ENCODE results near the gene ABHD14A. TPM values are rescaled to one million over a fixed set of nuclear protein-coding genes. Genes with fewer than 3 reads are reported as not detected.

The ABHD14A gene
- total RNA-seq, 3 donors from 2014 or later: 6.3 to 14.8 (median 9.1) TPM

- H3K4me3 ChIP-seq: no peak overlapping the region
- no peaks in the 10 kb centered on the region for H3K36me3 ChIP-seq (ENCODE audit: low read depth)
- H3K4me1 ChIP-seq (ENCODE audit: low read depth): peaks cover 17% of the 10 kb centered on the region
- DNase-seq: peak in 1 of 3 donors; percentile 35
- no peaks in the 10 kb centered on the region for H3K9me3 ChIP-seq
- intact Hi-C loops (cut with DNase I, micrococcal nuclease): no loop called here
- ATAC-seq: no peak
- no peak for TF ChIP-seq CTCF (IDR thresholded peaks at IDR 0.05)
Observed at GRCh38 chr3:51968883-51969678, 5.8 kb upstream of the ABHD14A start.

DNA sequence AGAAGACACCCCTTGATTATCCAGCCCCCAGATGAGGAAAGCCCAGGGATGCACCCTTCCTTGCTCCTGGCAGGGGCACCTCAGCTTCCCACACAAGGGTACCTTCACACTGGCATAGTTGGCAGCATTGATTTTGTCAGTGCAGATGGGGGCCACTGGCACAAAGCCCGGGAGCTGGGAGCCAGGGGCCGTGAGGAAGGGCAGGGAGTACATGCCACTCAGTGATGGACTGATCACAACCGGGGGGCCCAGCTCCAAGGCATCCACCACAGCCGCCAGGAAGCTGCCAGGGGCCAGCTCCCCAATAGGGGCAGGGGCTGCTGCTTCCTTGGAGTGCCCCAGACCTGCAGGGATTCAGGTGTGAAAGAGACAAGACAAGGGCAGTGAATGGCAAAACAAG, 5.0 kb upstream of the ABHD14A start:
- peaks cover 17% of the 10 kb centered on the region for H3K4me1 ChIP-seq (ENCODE audit: low read depth)
- no peaks in the 10 kb centered on the region for H3K9me3 ChIP-seq
- no peak for ATAC-seq

GRCh38 chr3:51970606-51971300, 4.1 kb upstream of the ABHD14A start:
- intact Hi-C loops (cut with DNase I, micrococcal nuclease): no loop called here
- Histone ChIP-seq H3K4me1 (ENCODE audit: low read depth) (peaks cover 20% of the 10 kb centered on the region), H3K4me3 (no peak overlapping the region), H3K36me3 (ENCODE audit: low read depth) (no peaks in the 10 kb centered on the region), H3K9me3 (no peaks in the 10 kb centered on the region)
- ATAC-seq (no peak), DNase-seq (peak in 2 of 3 donors; percentile 48 to 56)
- no peak for TF ChIP-seq CTCF (IDR thresholded peaks at IDR 0.05)

More for the DNA sequence above, 5.0 kb upstream of the ABHD14A start:
- no peak for TF ChIP-seq CTCF (IDR thresholded peaks at IDR 0.05)
- intact Hi-C loops (cut with DNase I, micrococcal nuclease): no loop called here
- DNase-seq: peak in 1 of 3 donors; percentile 27
- Histone ChIP-seq H3K4me3 (no peak overlapping the region), H3K36me3 (ENCODE audit: low read depth) (no peaks in the 10 kb centered on the region)

GRCh38 chr3:51971350-51971749, 3.5 kb upstream of the ABHD14A start:
- Histone ChIP-seq H3K36me3 (ENCODE audit: low read depth) (no peaks in the 10 kb centered on the region), H3K9me3 (no peaks in the 10 kb centered on the region), H3K4me3 (no peak overlapping the region), H3K4me1 (ENCODE audit: low read depth) (peaks cover 20% of the 10 kb centered on the region)
- DNase-seq (peak in 1 of 3 donors; percentile 27), ATAC-seq (no peak)
- TF ChIP-seq CTCF (IDR thresholded peaks at IDR 0.05): no peak
- intact Hi-C loops (cut with DNase I, micrococcal nuclease): no loop called here

DNA sequence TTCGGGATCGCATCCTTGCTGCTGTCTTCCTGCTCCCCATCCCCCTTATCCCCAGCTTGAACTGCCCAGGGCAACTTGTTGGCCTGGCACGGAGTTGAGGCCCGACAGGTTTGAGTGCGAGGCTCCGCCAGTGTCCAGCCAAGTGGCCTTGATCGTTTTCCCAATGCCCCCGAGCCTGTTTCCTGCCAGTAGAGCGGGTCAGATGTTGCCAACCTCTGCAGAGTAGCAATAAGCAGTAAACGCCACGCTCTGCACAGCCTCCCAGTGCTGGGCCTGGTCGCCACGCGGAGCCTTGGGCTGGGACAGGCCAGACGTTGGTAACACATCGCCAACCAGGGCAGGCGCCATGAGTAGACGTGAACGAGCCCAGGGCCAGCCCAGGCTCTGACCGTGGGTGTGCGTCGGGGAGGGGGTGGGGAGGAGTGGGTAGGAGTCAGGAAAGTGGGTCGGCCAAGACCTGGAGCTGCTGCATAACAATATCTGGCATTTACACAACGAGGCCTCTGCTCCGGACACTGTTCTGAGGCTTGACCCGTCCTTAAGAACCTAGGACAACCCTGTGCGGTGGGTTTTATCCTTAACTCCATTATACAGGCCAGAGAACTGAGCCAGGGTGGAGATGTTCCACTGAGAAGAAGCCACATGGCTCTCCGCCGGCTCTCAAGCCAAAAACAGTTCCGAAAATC, 444 bp upstream of the ABHD14A start:
- peak; percentile 33 for ATAC-seq
- peaks cover 11% of the 10 kb centered on the region for H3K4me1 ChIP-seq (ENCODE audit: low read depth)
- peak; percentile 49 to 81 (median 72) for DNase-seq
- H3K9me3 ChIP-seq: no peaks in the 10 kb centered on the region
- no peaks in the 10 kb centered on the region for H3K36me3 ChIP-seq (ENCODE audit: low read depth)
- peak; percentile 2 for TF ChIP-seq CTCF (IDR thresholded peaks at IDR 0.05)
- H3K4me3 ChIP-seq: peak overlapping the region; percentile 15
- intact Hi-C loops (cut with DNase I, micrococcal nuclease): no loop called here

Measured in mucosa of descending colon (tissue), 3 donors.